ENCODE measurements around the gene HSH2D.

The HSH2D gene

GRCh38 chr19:16191216-16191908, 47.9 kb downstream of the HSH2D start:
- no peak for DNase-seq (ENCODE audit: low read depth in 2 of 2, low spot score in 1 of 2)

- no peak for DNase-seq (ENCODE audit: low read depth in 2 of 2, low spot score in 1 of 2)
Measured at GRCh38 chr19:16193466-16193865, 50.0 kb downstream of the HSH2D start.

- DNase-seq (ENCODE audit: low read depth in 2 of 2, low spot score in 1 of 2) = no peak
Measured at GRCh38 chr19:16197188-16197621, 53.7 kb downstream of the HSH2D start.

- peak; percentile 97 to 98 for DNase-seq (ENCODE audit: low read depth in 2 of 2, low spot score in 1 of 2)
Measured at GRCh38 chr19:16197622-16198369, 54.3 kb downstream of the HSH2D start, which contains the start of gene AP1M1. TSS of gene AP1M1 (plus strand) at chr19:16197911. CDS start at chr19:16198027, 116 bp downstream.

GRCh38 chr19:16198370-16198651, 54.8 kb downstream of the HSH2D start:
- DNase-seq (ENCODE audit: low read depth in 2 of 2, low spot score in 1 of 2) = no peak

GRCh38 chr19:16199275-16199932, 55.9 kb downstream of the HSH2D start:
- DNase-seq (ENCODE audit: low read depth in 2 of 2, low spot score in 1 of 2) = no peak

GRCh38 chr19:16200038-16201010, 56.8 kb downstream of the HSH2D start:
- no peak for DNase-seq (ENCODE audit: low read depth in 2 of 2, low spot score in 1 of 2)

GRCh38 chr19:16201011-16201391, 57.5 kb downstream of the HSH2D start:
- DNase-seq (ENCODE audit: low read depth in 2 of 2, low spot score in 1 of 2) = no peak

GRCh38 chr19:16202320-16203255, 59.1 kb downstream of the HSH2D start:
- DNase-seq (ENCODE audit: low read depth in 2 of 2, low spot score in 1 of 2) = no peak

GRCh38 chr19:16203256-16204004, 59.9 kb downstream of the HSH2D start:
- no peak for DNase-seq (ENCODE audit: low read depth in 2 of 2, low spot score in 1 of 2)

GRCh38 chr19:16204005-16204294, 60.5 kb downstream of the HSH2D start:
- no peak for DNase-seq (ENCODE audit: low read depth in 2 of 2, low spot score in 1 of 2)

- DNase-seq (ENCODE audit: low read depth in 2 of 2, low spot score in 1 of 2) = no peak
Measured at GRCh38 chr19:16205205-16206045, 61.9 kb downstream of the HSH2D start.

GRCh38 chr19:16206046-16206605, 62.6 kb downstream of the HSH2D start:
- no peak for DNase-seq (ENCODE audit: low read depth in 2 of 2, low spot score in 1 of 2)

- no peak for DNase-seq (ENCODE audit: low read depth in 2 of 2, low spot score in 1 of 2)
Measured at GRCh38 chr19:16206637-16207036, 63.2 kb downstream of the HSH2D start.

- no peak for DNase-seq (ENCODE audit: low read depth in 2 of 2, low spot score in 1 of 2)
Measured at GRCh38 chr19:16207063-16207462, 63.6 kb downstream of the HSH2D start.

GRCh38 chr19:16207490-16208025, 64.1 kb downstream of the HSH2D start:
- no peak for DNase-seq (ENCODE audit: low read depth in 2 of 2, low spot score in 1 of 2)
